ENCODE data around the gene CLN6.
"Not testable (repeated sequence)": the region's sequence is repeated elsewhere in the genome, so short reads cannot be mapped to it uniquely, and the experiment has no call there.

The CLN6 gene

DNA sequence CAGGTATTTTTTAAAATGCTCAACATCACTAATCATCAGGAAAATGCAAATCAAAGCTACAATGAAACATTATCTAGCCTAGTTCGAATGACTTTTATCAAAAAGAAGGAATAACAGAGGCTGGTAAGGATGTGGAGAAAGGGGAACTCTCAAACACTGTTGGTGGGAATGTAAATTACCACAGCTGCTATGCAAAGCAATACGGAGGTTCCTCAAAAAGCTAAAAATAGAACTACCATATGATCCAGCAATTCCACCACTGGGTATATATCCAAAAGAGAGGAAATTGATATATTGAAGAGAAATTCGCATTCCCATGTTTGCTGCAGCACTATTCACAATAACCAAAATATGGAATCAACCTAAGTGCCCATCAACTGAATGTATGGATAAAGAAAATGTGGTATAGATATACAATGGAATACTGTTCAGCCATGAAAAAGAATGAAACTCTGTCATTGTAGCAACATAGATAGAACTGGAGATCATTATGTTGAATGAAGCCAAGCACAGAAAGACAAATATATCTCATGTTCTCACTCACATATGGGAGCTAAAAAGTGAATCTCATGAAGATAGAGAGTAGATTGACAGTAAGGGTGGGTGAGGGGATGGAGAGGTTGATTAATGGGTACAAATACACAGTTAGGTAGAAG, 19.7 kb upstream of the CLN6 start:
- H3K9me3 ChIP-seq (replicated peaks; ENCODE audit: low read length): no peaks in the 10 kb centered on the region
- no peaks in the 10 kb centered on the region for H3K36me3 ChIP-seq (ENCODE audit: insufficient read depth, low read length)
- no peak overlapping the region for H3K9ac ChIP-seq (ENCODE audit: low read depth, low read length)
- H3K4me2 ChIP-seq (ENCODE audit: low read length): no peak overlapping the region
- no peak overlapping the region for H3K4me3 ChIP-seq (ENCODE audit: low read length)
- no peaks in the 10 kb centered on the region for H3K4me1 ChIP-seq (ENCODE audit: control insufficient read depth, insufficient read depth, low read length)
- no peaks in the 10 kb centered on the region for H3K27me3 ChIP-seq (ENCODE audit: control insufficient read depth, insufficient read depth, low read length)

DNA sequence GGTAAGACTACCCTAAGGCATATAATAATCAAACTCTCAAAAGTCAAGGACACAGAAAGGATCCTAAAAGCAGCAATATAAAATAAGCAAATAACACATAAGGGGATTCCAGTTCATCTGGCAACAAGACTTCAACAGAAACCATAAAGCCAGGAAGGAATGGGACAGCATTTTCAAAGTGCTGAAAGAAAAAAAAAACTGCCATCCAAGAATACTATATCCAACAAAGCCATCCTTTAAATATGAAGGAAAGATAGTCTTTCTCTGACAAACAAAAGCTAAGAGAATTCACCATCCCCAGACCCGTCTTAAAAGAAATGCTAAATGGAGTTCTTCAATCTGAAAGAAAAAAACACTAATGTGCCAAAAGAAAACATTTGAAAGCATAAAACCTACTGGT, 14.7 kb upstream of the CLN6 start:
- Histone ChIP-seq H3K4me3 (ENCODE audit: low read length) (no peak overlapping the region), H3K36me3 (ENCODE audit: insufficient read depth, low read length) (no peaks in the 10 kb centered on the region), H3K4me2 (ENCODE audit: low read length) (no peak overlapping the region), H3K9me3 (replicated peaks; ENCODE audit: low read length) (no peaks in the 10 kb centered on the region), H3K27me3 (ENCODE audit: control insufficient read depth, insufficient read depth, low read length) (no peaks in the 10 kb centered on the region), H3K9ac (ENCODE audit: low read depth, low read length) (no peak overlapping the region), H3K4me1 (ENCODE audit: control insufficient read depth, insufficient read depth, low read length) (no peaks in the 10 kb centered on the region)

DNA sequence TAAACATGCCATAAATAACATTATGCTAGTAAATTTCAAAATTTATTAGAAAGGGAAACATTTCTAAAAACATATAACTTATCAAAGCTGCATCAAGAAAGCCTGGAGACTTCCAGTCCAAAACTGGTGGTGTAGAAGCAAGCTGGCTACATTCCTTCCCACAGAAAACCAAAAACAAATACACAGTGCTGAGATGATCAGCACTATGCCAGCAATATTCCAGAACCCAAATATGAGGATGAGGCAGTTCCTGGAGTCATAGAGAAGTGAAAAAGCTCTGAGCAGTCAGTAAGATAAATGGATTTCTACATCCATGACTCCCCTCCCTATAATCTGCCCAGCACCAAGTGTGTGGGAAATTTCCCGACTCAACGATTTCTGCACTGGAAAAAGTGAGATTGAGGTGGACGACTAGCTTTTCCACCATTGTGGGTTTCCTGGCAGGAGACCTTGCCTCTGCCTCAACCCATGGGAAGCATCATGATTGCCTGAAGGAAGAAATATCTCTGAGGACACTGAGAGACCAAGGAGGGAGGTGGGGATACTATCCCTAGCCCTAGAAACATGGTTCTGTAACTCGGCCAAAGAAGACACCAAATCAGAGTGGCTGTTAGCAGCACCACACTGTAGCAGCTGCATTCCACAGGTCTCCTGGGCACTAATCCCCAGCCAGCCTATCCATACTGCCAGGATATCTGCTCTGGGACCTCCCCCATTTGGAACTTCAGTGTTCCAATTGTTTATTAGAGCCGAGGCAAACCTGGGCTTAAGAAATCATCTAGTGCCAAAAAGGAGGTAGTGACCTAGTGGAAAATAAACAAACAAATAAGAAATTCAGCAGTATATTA, 11.8 kb upstream of the CLN6 start:
- no peak overlapping the region for H3K9ac ChIP-seq (ENCODE audit: low read depth, low read length)
- no peaks in the 10 kb centered on the region for H3K36me3 ChIP-seq (ENCODE audit: insufficient read depth, low read length)
- H3K4me3 ChIP-seq (ENCODE audit: low read length): no peak overlapping the region
- no peaks in the 10 kb centered on the region for H3K9me3 ChIP-seq (replicated peaks; ENCODE audit: low read length)
- no peaks in the 10 kb centered on the region for H3K4me1 ChIP-seq (ENCODE audit: control insufficient read depth, insufficient read depth, low read length)
- H3K27me3 ChIP-seq (ENCODE audit: control insufficient read depth, insufficient read depth, low read length): peaks cover 2% of the 10 kb centered on the region
- no peak overlapping the region for H3K4me2 ChIP-seq (ENCODE audit: low read length)

DNA sequence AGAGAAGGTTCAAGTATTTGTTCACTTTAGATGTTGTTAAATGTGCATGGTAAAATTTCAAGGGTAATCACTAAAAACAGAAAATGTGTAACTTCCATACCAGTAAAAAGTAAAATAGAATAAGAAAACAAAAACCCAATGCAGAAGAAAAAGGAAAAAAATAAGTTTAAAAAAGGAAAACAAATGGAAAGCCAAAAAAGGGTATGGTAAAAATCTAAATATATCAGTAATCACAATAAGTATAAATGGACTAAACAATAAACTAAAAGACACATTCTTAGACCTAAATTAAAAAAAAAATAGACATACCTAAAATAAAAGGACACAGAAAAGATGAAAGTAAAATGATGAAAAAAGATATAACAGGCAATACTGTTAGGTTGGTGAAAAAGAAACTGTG, 9.5 kb upstream of the CLN6 start:
- H3K36me3 ChIP-seq (ENCODE audit: insufficient read depth, low read length): no peaks in the 10 kb centered on the region
- H3K9me3 ChIP-seq (replicated peaks; ENCODE audit: low read length): no peaks in the 10 kb centered on the region
- H3K27me3 ChIP-seq (ENCODE audit: control insufficient read depth, insufficient read depth, low read length): peaks cover 5% of the 10 kb centered on the region
- H3K4me1 ChIP-seq (ENCODE audit: control insufficient read depth, insufficient read depth, low read length): no peaks in the 10 kb centered on the region
- H3K4me2 ChIP-seq (ENCODE audit: low read length): no peak overlapping the region
- H3K4me3 ChIP-seq (ENCODE audit: low read length): no peak overlapping the region
- no peak overlapping the region for H3K9ac ChIP-seq (ENCODE audit: low read depth, low read length)

DNA sequence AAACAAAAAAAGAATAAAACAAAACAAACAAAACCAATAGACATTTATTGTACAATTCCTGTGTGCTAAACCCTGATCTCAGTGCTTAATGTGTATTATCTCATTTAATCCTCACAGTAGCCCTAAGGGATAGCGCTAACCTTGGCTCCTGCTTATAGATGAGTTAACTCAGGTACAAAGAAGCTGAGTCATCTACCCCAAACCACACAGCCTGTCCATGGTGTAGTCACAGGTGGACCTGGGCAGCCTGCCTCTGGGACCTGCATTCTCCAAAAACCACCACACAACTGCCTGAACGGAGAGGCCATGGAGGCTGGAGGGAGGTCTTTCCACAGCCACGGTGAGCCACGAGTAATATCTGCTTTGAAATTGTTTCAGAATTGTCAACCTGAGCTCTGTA, 5.5 kb upstream of the CLN6 start:
- Histone ChIP-seq H3K9me3 (replicated peaks; ENCODE audit: low read length) (no peaks in the 10 kb centered on the region), H3K36me3 (ENCODE audit: insufficient read depth, low read length) (no peaks in the 10 kb centered on the region), H3K9ac (ENCODE audit: low read depth, low read length) (no peak overlapping the region), H3K4me3 (ENCODE audit: low read length) (no peak overlapping the region), H3K27me3 (ENCODE audit: control insufficient read depth, insufficient read depth, low read length) (peaks cover 5% of the 10 kb centered on the region), H3K4me1 (ENCODE audit: control insufficient read depth, insufficient read depth, low read length) (peaks cover 4% of the 10 kb centered on the region), H3K4me2 (ENCODE audit: low read length) (no peak overlapping the region)

DNA sequence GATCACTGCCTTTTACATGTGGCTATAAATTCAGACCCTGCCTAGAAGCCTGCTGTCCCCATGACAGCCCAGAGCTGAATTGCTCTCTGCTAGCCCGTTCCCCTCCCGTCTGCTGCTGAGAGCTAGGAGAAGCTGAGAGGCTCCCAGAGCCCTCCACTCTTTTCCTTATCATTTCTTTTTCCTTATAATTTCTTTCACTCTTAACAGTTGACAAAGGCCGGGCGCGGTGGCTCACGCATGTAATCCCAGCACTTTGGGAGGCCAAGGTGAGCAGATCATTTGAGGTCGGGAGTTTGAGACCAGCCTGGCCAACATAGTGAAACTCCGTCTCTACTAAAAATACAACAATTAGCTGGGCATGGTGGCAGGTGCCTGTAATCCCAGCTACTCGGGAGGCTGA, 5.0 kb upstream of the CLN6 start:
- not testable (repeated sequence) for H3K9ac ChIP-seq (ENCODE audit: low read depth, low read length); H3K27me3 ChIP-seq (ENCODE audit: control insufficient read depth, insufficient read depth, low read length); H3K4me2 ChIP-seq (ENCODE audit: low read length); H3K36me3 ChIP-seq (ENCODE audit: insufficient read depth, low read length); H3K9me3 ChIP-seq (replicated peaks; ENCODE audit: low read length); H3K4me1 ChIP-seq (ENCODE audit: control insufficient read depth, insufficient read depth, low read length); H3K4me3 ChIP-seq (ENCODE audit: low read length)

DNA sequence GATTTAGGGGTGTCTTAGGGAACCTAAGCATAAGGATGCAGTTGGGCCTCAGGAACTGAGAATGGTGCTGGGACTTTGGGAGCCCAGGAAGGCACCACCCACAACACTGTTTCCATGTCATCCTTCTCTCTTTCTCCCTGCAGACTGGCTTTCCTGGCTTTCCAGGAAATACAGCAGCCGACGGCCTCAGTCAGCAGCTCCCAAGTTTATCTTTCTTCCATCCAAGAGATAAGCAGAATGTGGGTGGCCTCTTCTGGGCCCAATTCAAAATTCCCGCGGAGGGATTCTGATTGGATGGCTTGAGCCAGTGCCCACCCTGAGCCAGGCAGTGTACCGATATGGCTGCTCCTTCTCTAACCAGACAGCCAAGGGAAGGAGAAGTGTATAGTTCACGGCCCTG, 4.5 kb upstream of the CLN6 start:
- Histone ChIP-seq H3K4me2 (ENCODE audit: low read length) (no peak overlapping the region), H3K4me1 (ENCODE audit: control insufficient read depth, insufficient read depth, low read length) (peaks cover 7% of the 10 kb centered on the region), H3K9me3 (replicated peaks; ENCODE audit: low read length) (no peaks in the 10 kb centered on the region), H3K4me3 (ENCODE audit: low read length) (no peak overlapping the region), H3K27me3 (ENCODE audit: control insufficient read depth, insufficient read depth, low read length) (peaks cover 5% of the 10 kb centered on the region), H3K9ac (ENCODE audit: low read depth, low read length) (no peak overlapping the region), H3K36me3 (ENCODE audit: insufficient read depth, low read length) (no peaks in the 10 kb centered on the region)

DNA sequence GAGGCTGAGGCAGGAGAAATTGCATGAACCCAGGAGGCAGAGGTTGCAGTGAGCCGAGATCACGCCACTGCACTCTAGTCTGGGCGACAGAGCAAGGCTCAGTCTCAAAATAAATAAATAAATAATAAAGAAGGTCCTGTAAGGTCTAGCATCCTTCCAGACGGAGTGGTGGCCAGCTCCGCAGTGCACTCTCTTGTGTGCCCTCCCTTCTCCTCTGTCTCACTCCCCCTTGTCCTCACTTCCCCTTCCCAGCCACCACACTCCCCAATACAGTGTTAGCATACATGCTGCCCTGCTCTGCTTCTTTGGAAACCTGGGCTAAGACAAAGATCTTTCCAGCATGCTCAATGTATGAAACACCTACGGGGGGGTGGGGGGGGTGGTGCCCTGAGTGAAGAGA, 3.4 kb upstream of the CLN6 start:
- Histone ChIP-seq H3K4me3 (ENCODE audit: low read length) (no peak overlapping the region), H3K4me1 (ENCODE audit: control insufficient read depth, insufficient read depth, low read length) (peaks cover 14% of the 10 kb centered on the region)

DNA sequence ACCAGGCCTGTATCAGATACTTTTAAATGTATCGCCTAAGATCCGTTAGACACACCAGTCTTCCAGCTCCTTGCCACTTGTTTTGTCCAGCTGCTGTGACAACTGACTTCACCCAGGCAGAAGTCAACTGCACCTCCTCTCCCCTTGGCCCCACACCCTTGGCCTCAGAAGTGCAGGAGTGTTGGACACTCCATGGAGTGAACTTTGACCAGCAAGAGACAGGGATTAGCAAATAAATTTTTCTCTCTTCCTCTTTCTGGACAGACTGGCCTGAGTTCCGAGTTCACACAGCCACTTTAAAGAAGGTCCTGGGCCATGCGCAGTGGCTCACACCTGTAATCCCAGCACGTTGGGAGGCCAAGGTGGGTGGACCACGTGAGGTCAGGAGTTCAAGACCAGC, 2.9 kb upstream of the CLN6 start:
- peaks cover 5% of the 10 kb centered on the region for H3K27me3 ChIP-seq (ENCODE audit: control insufficient read depth, insufficient read depth, low read length)
- no peaks in the 10 kb centered on the region for H3K9me3 ChIP-seq (replicated peaks; ENCODE audit: low read length)
- peaks cover 19% of the 10 kb centered on the region for H3K4me1 ChIP-seq (ENCODE audit: control insufficient read depth, insufficient read depth, low read length)
- H3K4me2 ChIP-seq (ENCODE audit: low read length): no peak overlapping the region
- no peak overlapping the region for H3K9ac ChIP-seq (ENCODE audit: low read depth, low read length)
- H3K36me3 ChIP-seq (ENCODE audit: insufficient read depth, low read length): no peaks in the 10 kb centered on the region
- H3K4me3 ChIP-seq (ENCODE audit: low read length): no peak overlapping the region

More for the DNA sequence above, 3.4 kb upstream of the CLN6 start:
- no peak overlapping the region for H3K4me2 ChIP-seq (ENCODE audit: low read length)
- no peak overlapping the region for H3K9ac ChIP-seq (ENCODE audit: low read depth, low read length)
- H3K27me3 ChIP-seq (ENCODE audit: control insufficient read depth, insufficient read depth, low read length): peaks cover 5% of the 10 kb centered on the region
- H3K9me3 ChIP-seq (replicated peaks; ENCODE audit: low read length): no peaks in the 10 kb centered on the region
- no peaks in the 10 kb centered on the region for H3K36me3 ChIP-seq (ENCODE audit: insufficient read depth, low read length)

DNA sequence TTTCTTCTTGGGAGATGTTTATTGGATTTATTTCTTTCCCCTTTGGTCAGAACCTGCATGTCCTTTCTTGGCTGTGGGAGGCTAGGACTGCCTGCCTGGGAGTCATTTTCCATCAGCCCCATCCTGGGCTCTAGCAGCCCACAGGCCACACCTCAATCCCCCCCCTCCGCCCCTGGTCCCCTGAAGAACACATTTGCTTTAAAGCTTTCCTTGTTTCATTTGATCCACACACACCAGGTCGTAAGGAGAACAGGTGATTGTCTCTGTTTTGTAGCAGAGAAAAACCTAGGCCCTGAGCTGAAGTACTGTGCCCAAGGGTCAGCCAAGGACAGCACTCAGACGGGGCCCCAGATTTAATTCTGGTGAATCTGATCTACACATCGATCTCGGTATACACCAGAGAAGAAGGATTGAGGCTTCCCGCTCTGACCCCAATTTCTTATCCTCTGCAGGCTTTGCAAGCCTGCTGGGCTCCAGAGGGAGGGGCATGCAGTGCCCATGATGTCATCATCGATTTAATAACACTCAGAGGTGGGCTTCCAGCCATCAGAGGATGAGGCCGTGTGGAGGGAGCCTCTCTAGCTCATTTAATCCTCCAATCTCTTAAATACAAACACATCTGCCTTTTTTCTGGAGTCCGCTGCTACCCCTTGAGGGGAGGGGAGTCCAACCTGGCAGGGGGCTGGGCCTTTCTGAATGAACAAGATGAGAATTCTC, 1.7 kb upstream of the CLN6 start:
- Histone ChIP-seq H3K4me2 (ENCODE audit: low read length) (no peak overlapping the region), H3K27me3 (ENCODE audit: control insufficient read depth, insufficient read depth, low read length) (peaks cover 3% of the 10 kb centered on the region), H3K4me3 (ENCODE audit: low read length) (no peak overlapping the region), H3K36me3 (ENCODE audit: insufficient read depth, low read length) (no peaks in the 10 kb centered on the region), H3K9me3 (replicated peaks; ENCODE audit: low read length) (no peaks in the 10 kb centered on the region), H3K9ac (ENCODE audit: low read depth, low read length) (no peak overlapping the region), H3K4me1 (ENCODE audit: control insufficient read depth, insufficient read depth, low read length) (peaks cover 20% of the 10 kb centered on the region)

DNA sequence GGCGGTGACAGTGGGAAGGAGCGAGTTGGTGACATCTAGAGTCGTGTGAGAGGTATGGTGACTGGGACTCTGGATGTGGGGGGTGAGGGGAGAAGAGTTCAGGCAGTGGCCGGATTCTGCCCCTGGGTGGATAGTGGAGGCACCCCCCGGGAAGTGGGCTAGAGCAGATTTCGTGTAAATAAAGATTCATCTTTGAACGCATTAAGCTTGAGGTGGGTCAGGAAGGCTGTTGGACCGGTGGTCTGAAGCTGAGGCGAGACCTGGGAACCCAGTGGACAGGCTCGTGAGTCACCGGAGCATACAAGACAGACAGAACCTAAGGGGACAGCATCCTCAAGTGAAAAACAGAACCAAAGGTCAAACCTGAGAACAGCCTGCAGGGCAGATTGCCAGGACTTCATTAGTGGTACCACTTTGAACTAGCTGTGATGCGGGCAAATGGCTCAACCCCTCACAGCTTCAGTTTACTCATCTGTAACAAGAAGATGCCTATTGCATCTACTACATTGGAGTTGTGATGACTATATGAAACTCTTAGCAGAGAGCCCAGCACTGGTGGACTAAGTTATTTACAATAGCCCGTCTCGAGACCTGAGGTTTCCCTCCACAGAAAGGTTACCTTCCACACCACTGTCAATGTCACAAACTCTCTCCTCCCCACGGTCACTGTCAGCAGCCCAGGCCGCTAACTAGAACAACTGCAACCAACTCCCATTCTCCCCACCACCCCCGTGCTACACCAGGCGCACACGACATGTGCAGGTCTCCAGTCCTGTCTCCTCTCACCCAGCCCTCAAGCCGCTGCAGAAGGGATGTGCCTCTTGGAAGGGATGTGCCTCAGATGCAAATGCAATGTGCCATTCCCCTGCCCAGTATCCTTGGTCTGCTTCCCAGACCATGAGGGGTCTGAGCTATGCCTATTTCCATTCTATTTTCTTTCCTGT, 901 bp upstream of the CLN6 start:
- H3K4me1 ChIP-seq (ENCODE audit: control insufficient read depth, insufficient read depth, low read length): peaks cover 20% of the 10 kb centered on the region
- peak overlapping the region; percentile 96 for H3K4me2 ChIP-seq (ENCODE audit: low read length)
- H3K9ac ChIP-seq (ENCODE audit: low read depth, low read length): peak overlapping the region; percentile 91
- peak overlapping the region; percentile 79 for H3K4me3 ChIP-seq (ENCODE audit: low read length)
- no peaks in the 10 kb centered on the region for H3K9me3 ChIP-seq (replicated peaks; ENCODE audit: low read length)
- no peaks in the 10 kb centered on the region for H3K27me3 ChIP-seq (ENCODE audit: control insufficient read depth, insufficient read depth, low read length)
- no peaks in the 10 kb centered on the region for H3K36me3 ChIP-seq (ENCODE audit: insufficient read depth, low read length)

Data from skeletal muscle satellite cell (primary cell).